Measurements from ENCODE around the gene ZSWIM5.
A peak's percentile ranks its signal among the peaks of the same experiment; 100 is the strongest.
"Not testable (repeated sequence)": the region's sequence is repeated elsewhere in the genome, so short reads cannot be mapped to it uniquely, and the experiment has no call there.

ZSWIM5 gene

DNA sequence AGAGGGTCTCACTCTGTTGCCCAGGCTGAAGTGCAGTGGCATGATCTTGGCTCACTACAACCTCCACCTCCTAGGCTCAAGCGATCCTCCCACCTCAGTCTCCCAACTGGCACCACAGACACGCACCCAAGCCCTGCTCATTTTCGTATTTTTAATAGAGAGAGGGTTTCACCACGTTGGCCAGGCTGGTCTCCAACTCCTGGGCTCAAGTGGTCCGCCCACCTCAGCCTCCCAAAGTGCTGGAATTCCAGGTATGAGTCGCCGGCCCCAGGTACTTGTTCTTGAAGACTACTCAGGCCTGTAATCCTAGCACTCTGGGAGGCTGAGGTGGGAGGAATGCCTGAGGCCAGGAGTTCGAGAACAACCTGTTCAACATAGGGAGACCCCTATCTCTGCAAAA is 204.8 kb downstream of the ZSWIM5 start:
- Mint-ChIP-seq H3K27ac (peak overlapping the region; percentile 87), H3K4me1 (ENCODE audit: low read depth) (peaks cover 27% of the 10 kb centered on the region), H3K36me3 (ENCODE audit: low read depth) (peaks cover 52% of the 10 kb centered on the region)
- H3K9me3 Mint-ChIP-seq; H3K27me3 Mint-ChIP-seq; intact Hi-C loops (cut with micrococcal nuclease); H3K4me3 Mint-ChIP-seq: not testable (repeated sequence)

DNA sequence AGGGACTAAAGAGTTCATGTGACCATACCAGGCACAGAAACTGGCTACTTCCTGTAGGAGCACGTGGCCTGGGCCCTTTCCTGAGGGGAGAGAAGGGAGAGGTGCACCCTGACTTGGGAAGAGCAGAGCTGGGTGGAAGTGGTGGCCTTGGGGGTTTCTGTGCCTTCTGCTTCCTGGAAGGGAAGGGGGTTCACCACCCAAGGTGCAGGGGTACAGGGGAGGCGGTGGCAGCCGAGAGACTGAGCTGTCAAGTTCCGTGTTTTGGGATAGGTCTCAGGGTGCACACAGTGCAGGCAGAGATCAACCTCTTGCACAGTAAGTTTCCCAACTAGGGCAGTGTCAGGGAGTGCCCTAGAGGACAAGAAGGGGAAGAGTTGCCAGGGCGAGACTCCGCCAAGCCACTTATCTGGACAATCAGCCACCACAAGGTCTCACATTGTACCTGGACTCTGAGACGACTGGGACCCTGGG is 205.4 kb downstream of the ZSWIM5 start:
- Mint-ChIP-seq H3K9me3 (no peaks in the 10 kb centered on the region), H3K27me3 (no peaks in the 10 kb centered on the region), H3K27ac (peak overlapping the region; percentile 87), H3K4me3 (peak overlapping the region; percentile 1), H3K36me3 (ENCODE audit: low read depth) (peaks cover 47% of the 10 kb centered on the region), H3K4me1 (ENCODE audit: low read depth) (peaks cover 27% of the 10 kb centered on the region)
- intact Hi-C loops (cut with micrococcal nuclease) = no loop called here

- intact Hi-C loops (cut with micrococcal nuclease) = no loop called here
- Mint-ChIP-seq H3K4me1 (ENCODE audit: low read depth) (peaks cover 27% of the 10 kb centered on the region), H3K27ac (no peak overlapping the region), H3K4me3 (no peak overlapping the region), H3K27me3 (no peaks in the 10 kb centered on the region), H3K9me3 (no peaks in the 10 kb centered on the region), H3K36me3 (ENCODE audit: low read depth) (peaks cover 28% of the 10 kb centered on the region)
Measured at GRCh38 chr1:44999232-44999631, 207.2 kb downstream of the ZSWIM5 start.

DNA sequence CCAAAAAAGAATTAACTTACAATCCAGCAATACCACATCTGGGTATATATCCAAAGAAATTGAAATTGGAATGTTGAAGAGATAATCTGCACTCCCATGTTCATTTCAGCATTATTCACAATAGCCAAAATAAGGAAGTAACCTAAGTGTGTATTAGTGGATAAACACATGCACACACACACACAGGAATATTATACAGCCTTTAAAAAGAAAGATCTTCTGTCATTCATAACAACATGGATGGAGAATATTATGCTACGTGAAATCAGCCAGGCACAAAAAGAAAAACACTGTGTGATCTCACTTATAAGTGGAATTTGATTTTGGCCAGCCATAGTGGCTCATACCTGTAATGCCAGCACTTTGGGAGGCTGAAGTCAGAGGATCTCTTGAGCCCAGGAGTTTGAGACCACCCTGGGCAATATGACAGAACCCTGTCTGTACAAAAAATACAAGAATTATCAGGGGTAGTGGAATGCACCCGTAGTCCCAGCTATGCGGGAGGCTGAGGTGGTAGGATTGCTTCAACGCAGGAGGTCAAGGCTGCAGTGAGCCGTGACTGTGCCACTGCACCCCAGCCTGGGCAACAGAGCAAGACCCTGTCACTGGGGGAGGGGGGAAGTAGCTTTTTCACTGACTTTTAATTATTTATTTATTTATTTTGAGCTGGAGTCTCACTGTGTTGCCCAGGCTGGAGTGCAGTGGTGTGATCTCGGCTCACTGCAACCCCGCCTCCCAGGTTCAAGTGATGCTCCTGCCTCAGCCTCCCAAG is 210.8 kb downstream of the ZSWIM5 start:
- Mint-ChIP-seq H3K4me1 (ENCODE audit: low read depth) (peaks cover 5% of the 10 kb centered on the region), H3K36me3 (ENCODE audit: low read depth) (no peaks in the 10 kb centered on the region), H3K9me3 (no peaks in the 10 kb centered on the region), H3K27me3 (no peaks in the 10 kb centered on the region), H3K4me3 (no peak overlapping the region), H3K27ac (no peak overlapping the region)
- intact Hi-C loops (cut with micrococcal nuclease) = no loop called here

DNA sequence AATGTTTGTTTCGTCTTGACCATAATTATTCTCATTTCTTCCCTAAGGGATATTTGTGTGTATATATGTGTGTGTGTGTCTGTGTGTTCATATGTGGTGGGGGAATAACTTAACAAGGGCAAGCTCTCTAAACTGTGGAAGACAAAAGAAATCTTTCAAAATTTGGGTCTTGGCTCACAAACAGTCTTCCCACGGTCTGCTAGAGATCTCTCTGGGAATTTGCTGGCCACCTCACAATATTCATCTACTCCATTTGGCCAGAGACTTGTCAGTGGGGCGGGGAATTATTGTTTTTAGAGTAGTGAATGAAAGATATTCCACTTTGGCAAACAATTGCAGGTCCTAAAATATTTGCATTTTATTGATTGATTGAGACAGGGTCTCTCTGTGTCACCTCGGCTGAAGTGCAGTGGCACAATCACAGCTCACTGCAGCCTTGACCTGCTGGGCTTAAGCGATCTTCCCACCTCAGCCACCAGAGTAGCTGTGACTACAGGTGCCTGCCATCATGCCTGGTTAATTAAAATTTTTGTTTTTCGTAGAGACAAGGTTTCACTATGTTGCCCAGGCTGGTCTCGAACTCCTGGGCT is 212.0 kb downstream of the ZSWIM5 start:
- intact Hi-C loops (cut with micrococcal nuclease) = no loop called here
- no peak overlapping the region for H3K27ac Mint-ChIP-seq
- H3K4me1 Mint-ChIP-seq (ENCODE audit: low read depth) = no peaks in the 10 kb centered on the region
- no peaks in the 10 kb centered on the region for H3K36me3 Mint-ChIP-seq (ENCODE audit: low read depth)
- no peaks in the 10 kb centered on the region for H3K27me3 Mint-ChIP-seq
- H3K4me3 Mint-ChIP-seq = no peak overlapping the region
- no peaks in the 10 kb centered on the region for H3K9me3 Mint-ChIP-seq

GRCh38 chr1:44988531-44989156 is 217.8 kb downstream of the ZSWIM5 start:
- Mint-ChIP-seq H3K4me1 (ENCODE audit: low read depth) (peaks cover 6% of the 10 kb centered on the region), H3K27me3 (no peaks in the 10 kb centered on the region), H3K9me3 (no peaks in the 10 kb centered on the region), H3K27ac (no peak overlapping the region), H3K36me3 (ENCODE audit: low read depth) (peaks cover 7% of the 10 kb centered on the region), H3K4me3 (no peak overlapping the region)
- intact Hi-C loops (cut with micrococcal nuclease) = loop anchor here (2.0 kb wide), 1 partner anchor 14 kb away; no protein-coding TSS in a partner anchor

GRCh38 chr1:44985747-44986359 is 220.6 kb downstream of the ZSWIM5 start:
- H3K36me3 Mint-ChIP-seq (ENCODE audit: low read depth) = peaks cover 18% of the 10 kb centered on the region
- peak overlapping the region; percentile 95 for H3K4me3 Mint-ChIP-seq
- no peaks in the 10 kb centered on the region for H3K27me3 Mint-ChIP-seq
- intact Hi-C loops (cut with micrococcal nuclease) = no loop called here
- no peaks in the 10 kb centered on the region for H3K9me3 Mint-ChIP-seq
- peaks cover 6% of the 10 kb centered on the region for H3K4me1 Mint-ChIP-seq (ENCODE audit: low read depth)
- H3K27ac Mint-ChIP-seq = peak overlapping the region; percentile 93

DNA sequence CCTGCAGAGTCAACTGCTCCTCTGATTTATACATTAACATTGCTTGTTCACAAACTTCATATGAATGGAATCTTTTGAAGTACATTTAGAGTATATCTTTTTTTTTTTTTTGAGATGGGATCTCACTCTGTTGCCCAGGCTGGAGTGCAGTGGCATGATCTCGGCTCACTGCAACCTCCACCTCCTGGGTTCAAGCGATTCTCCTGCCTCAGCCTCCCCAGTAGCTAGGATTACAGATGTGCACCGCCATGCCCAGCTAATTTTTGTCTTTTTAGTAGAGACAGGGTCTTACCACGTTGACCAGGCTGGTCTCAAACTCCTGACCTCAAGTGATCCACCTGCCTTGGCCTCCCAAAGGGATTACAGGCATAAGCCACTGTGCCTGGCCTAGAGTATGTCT is 229.0 kb downstream of the ZSWIM5 start:
- H3K4me3 Mint-ChIP-seq; H3K9me3 Mint-ChIP-seq; H3K27me3 Mint-ChIP-seq; intact Hi-C loops (cut with micrococcal nuclease); H3K27ac Mint-ChIP-seq; H3K4me1 Mint-ChIP-seq (ENCODE audit: low read depth): not testable (repeated sequence)
- H3K36me3 Mint-ChIP-seq (ENCODE audit: low read depth) = peaks cover 76% of the 10 kb centered on the region

- Mint-ChIP-seq H3K27me3 (no peaks in the 10 kb centered on the region), H3K36me3 (ENCODE audit: low read depth) (peaks cover 78% of the 10 kb centered on the region), H3K4me1 (ENCODE audit: low read depth) (peaks cover 8% of the 10 kb centered on the region), H3K9me3 (no peaks in the 10 kb centered on the region), H3K4me3 (no peak overlapping the region), H3K27ac (no peak overlapping the region)
- intact Hi-C loops (cut with micrococcal nuclease) = no loop called here
Measured at GRCh38 chr1:44976252-44976651, 230.2 kb downstream of the ZSWIM5 start.

DNA sequence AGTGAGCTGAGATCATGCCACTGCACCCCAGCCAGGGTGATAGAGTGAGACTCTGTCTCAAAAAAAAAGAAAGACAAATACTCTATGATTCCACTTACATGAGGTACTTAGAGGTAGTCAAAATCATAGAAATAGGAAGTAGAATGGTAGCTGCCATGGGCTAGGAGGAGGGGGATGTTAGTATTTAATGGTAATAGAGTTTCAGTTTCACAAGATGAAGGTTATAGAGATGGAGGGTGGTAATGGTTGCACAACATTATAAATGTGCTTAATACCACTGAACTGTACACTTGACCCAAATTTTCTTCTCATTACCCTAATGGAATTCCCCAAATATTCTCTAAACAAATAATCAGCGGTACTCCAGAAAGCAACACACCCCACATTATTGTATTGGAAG is 232.8 kb downstream of the ZSWIM5 start:
- no peaks in the 10 kb centered on the region for H3K27me3 Mint-ChIP-seq
- H3K4me3 Mint-ChIP-seq = no peak overlapping the region
- no peaks in the 10 kb centered on the region for H3K9me3 Mint-ChIP-seq
- intact Hi-C loops (cut with micrococcal nuclease) = no loop called here
- H3K27ac Mint-ChIP-seq = no peak overlapping the region
- H3K4me1 Mint-ChIP-seq (ENCODE audit: low read depth) = peaks cover 8% of the 10 kb centered on the region
- peaks cover 73% of the 10 kb centered on the region for H3K36me3 Mint-ChIP-seq (ENCODE audit: low read depth)

DNA sequence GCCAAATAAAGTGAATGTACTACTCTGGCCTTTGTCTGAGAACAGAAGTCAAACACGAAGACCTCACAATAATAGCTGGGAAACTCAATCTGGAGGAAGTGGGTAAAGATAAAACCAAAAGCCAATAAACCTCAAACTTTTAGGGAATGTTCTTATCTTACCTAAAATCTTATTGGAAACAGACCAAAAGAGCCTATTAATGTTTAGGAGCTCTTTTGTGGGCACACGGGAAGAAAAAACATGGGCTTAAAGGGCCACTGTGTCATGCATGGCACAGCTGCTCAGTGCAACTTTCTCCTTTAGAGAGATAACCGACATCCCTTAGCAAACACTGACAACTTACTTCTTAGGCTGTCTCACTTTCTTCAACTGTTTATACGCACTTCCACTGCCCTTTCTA is 236.1 kb downstream of the ZSWIM5 start:
- Mint-ChIP-seq H3K27ac (no peak overlapping the region), H3K27me3 (no peaks in the 10 kb centered on the region), H3K4me1 (ENCODE audit: low read depth) (peaks cover 8% of the 10 kb centered on the region), H3K4me3 (no peak overlapping the region), H3K36me3 (ENCODE audit: low read depth) (peaks cover 65% of the 10 kb centered on the region), H3K9me3 (no peaks in the 10 kb centered on the region)
- intact Hi-C loops (cut with micrococcal nuclease) = no loop called here

Measured in dendritic cell treated with granulocyte-macrophage colony-stimulating factor and Interleukin-4, amounts not matched to agents 40 ng/mL and 50 ng/mL, for 4 days (primary cell).